Measurements from ENCODE around the gene PIP5K1C. TPM values are rescaled to one million over a fixed set of nuclear protein-coding genes. Genes with fewer than 3 reads are reported as not detected.

Gene PIP5K1C
- total and polyA plus RNA-seq, 9 of the 15 experiments (the other 6 are each of a cell fraction or from before 2014, with no cell fraction given), result 0.38 to 22.1 (median 4.1) TPM

DNA sequence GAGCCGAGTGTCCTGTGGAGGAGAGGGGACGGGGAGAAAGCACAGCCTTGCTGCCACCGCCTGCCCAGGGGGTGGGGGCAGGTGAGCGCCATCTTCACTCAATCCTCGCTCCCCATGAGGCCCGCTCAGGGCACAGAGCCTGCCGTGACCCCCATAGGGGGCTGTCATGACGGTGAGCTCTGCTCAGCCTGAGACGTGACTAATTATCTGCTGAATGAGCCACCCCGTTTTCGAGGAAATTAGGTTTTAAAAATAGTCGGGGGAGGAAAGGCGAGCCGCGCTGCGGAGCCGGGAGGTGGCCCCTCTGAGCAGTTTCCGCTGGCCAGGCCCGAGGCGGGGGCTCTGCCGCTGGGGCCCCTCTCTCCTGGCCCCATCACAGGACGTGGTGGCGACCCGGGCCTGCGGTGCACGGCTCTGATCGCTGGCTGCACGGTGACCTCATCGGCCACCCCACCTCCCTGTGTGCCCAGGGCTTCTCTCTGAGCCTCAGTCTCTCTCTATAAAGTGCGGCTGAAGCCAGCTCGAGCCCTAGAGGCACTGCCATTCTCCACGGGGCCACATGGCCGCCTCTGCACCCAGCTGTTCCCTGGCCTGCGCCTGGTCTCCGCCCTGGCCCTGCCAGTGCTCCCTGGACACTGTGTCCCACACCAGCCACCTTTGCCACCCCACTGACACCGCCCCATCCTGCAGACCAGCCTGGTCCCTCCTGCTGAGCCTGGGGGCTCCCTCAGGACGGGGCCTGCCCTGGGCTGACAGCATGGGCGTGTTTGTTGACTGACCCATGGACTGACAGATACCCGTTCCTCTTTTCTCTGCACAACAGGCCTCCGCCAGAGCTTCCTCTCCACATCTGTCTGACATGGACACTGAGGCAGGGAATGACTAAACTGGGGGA is 28.3 kb downstream of the PIP5K1C start (continued):
- TF ChIP-seq, protein P1, sequence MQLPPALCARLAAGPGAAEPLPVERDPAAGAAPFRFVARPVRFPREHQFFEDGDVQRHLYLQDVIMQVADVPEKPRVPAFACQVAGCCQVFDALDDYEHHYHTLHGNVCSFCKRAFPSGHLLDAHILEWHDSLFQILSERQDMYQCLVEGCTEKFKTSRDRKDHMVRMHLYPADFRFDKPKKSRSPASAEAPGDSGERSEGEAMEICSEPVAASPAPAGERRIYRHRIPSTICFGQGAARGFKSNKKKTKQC (CRISPR knock-in tag; IDR thresholded peaks at IDR 0.05), result no peak
- TF ChIP-seq, protein P2, sequence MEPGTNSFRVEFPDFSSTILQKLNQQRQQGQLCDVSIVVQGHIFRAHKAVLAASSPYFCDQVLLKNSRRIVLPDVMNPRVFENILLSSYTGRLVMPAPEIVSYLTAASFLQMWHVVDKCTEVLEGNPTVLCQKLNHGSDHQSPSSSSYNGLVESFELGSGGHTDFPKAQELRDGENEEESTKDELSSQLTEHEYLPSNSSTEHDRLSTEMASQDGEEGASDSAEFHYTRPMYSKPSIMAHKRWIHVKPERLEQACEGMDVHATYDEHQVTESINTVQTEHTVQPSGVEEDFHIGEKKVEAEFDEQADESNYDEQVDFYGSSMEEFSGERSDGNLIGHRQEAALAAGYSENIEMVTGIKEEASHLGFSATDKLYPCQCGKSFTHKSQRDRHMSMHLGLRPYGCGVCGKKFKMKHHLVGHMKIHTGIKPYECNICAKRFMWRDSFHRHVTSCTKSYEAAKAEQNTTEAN (CRISPR knock-in tag; IDR thresholded peaks at IDR 0.05), result no peak
- TF ChIP-seq GTF2A2 (tag; IDR thresholded peaks at IDR 0.05) (no peak), RAD51 (IDR thresholded peaks at IDR 0.05; ENCODE audit: borderline replicate concordance, low read depth) (no peak), RBM25 (IDR thresholded peaks at IDR 0.05; ENCODE audit: low read depth, low read length, severe bottlenecking) (no peak), MXI1 (IDR thresholded peaks at IDR 0.05; ENCODE audit: low read depth, low read length) (no peak), HDAC2 (IDR thresholded peaks at IDR 0.05) (no peak), ZFP1 (CRISPR knock-in tag; IDR thresholded peaks at IDR 0.05) (no peak), TGIF2 (CRISPR knock-in tag; IDR thresholded peaks at IDR 0.05) (no peak), ZNF644 (tag; IDR thresholded peaks at IDR 0.05; ENCODE audit: low read depth) (no peak), ZNF23 (CRISPR knock-in tag; IDR thresholded peaks at IDR 0.05) (no peak), FOXJ3 (CRISPR knock-in tag; IDR thresholded peaks at IDR 0.05) (no peak), ZNF778 (CRISPR knock-in tag; IDR thresholded peaks at IDR 0.05) (no peak), ZNF583 (CRISPR knock-in tag; IDR thresholded peaks at IDR 0.05) (no peak), ZNF224 (CRISPR knock-in tag; IDR thresholded peaks at IDR 0.05) (no peak), TBL1XR1 (IDR thresholded peaks at IDR 0.05; ENCODE audit: low read length in 2 of 2) (no peak), ZBTB1 (CRISPR knock-in tag; IDR thresholded peaks at IDR 0.05; ENCODE audit: borderline replicate concordance, low read depth) (no peak), TSC22D4 (tag; IDR thresholded peaks at IDR 0.05) (no peak)
- TF ChIP-seq, protein P3, sequence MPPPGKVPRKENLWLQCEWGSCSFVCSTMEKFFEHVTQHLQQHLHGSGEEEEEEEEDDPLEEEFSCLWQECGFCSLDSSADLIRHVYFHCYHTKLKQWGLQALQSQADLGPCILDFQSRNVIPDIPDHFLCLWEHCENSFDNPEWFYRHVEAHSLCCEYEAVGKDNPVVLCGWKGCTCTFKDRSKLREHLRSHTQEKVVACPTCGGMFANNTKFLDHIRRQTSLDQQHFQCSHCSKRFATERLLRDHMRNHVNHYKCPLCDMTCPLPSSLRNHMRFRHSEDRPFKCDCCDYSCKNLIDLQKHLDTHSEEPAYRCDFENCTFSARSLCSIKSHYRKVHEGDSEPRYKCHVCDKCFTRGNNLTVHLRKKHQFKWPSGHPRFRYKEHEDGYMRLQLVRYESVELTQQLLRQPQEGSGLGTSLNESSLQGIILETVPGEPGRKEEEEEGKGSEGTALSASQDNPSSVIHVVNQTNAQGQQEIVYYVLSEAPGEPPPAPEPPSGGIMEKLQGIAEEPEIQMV (tag; conservative IDR thresholded peaks at IDR 0.05; ENCODE audit: low read depth), result no peak
- TF ChIP-seq, protein P4, sequence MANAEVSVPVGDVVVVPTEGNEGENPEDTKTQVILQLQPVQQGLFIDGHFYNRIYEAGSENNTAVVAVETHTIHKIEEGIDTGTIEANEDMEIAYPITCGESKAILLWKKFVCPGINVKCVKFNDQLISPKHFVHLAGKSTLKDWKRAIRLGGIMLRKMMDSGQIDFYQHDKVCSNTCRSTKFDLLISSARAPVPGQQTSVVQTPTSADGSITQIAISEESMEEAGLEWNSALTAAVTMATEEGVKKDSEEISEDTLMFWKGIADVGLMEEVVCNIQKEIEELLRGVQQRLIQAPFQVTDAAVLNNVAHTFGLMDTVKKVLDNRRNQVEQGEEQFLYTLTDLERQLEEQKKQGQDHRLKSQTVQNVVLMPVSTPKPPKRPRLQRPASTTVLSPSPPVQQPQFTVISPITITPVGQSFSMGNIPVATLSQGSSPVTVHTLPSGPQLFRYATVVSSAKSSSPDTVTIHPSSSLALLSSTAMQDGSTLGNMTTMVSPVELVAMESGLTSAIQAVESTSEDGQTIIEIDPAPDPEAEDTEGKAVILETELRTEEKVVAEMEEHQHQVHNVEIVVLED (CRISPR knock-in tag; IDR thresholded peaks at IDR 0.05), result no peak
- TF ChIP-seq, protein P5, sequence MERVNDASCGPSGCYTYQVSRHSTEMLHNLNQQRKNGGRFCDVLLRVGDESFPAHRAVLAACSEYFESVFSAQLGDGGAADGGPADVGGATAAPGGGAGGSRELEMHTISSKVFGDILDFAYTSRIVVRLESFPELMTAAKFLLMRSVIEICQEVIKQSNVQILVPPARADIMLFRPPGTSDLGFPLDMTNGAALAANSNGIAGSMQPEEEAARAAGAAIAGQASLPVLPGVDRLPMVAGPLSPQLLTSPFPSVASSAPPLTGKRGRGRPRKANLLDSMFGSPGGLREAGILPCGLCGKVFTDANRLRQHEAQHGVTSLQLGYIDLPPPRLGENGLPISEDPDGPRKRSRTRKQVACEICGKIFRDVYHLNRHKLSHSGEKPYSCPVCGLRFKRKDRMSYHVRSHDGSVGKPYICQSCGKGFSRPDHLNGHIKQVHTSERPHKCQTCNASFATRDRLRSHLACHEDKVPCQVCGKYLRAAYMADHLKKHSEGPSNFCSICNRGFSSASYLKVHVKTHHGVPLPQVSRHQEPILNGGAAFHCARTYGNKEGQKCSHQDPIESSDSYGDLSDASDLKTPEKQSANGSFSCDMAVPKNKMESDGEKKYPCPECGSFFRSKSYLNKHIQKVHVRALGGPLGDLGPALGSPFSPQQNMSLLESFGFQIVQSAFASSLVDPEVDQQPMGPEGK (CRISPR knock-in tag; IDR thresholded peaks at IDR 0.05; ENCODE audit: borderline replicate concordance), result no peak
